Effector memory CD8-positive, alpha-beta T cell (primary cell): Measurements from ENCODE around the gene LIAS.
"Not testable (repeated sequence)": the region's sequence is repeated elsewhere in the genome, so short reads cannot be mapped to it uniquely, and the experiment has no call there.

Experiments used
- ATAC-seq: fragments of 150-1000 bp; cut with Tn5 transposase; replicated peaks from 2 replicates; pipeline ENCODE4 v1.10.0; 2021; ENCODE audit warnings: mild to moderate bottlenecking, moderate library complexity
- DNase-seq, 3 experiments: peaks; one replicate each; pipeline ENCODE4 v3.0.0; 2021
- H3K27ac Mint-ChIP-seq, 2 donors: one replicate each; pipeline ENCODE4 v1.8.0; 2022; ENCODE audit warnings: mild to moderate bottlenecking in 2 of 2, mixed read lengths in 2 of 2, moderate library complexity in 2 of 2
- H3K27me3 Mint-ChIP-seq, 2 donors: one replicate each; pipeline ENCODE4 v1.8.0; 2022; ENCODE audit warnings: mixed read lengths in 2 of 2
- H3K36me3 Mint-ChIP-seq: one replicate; pipeline ENCODE4 v1.8.0; 2022; ENCODE audit warnings: mild to moderate bottlenecking, moderate library complexity, mixed read lengths; ENCODE audit not compliant: insufficient read depth
- H3K4me1 Mint-ChIP-seq, 2 donors: one replicate each; pipeline ENCODE4 v1.8.0; 2022; ENCODE audit warnings: low read depth in 2 of 2, mixed read lengths in 2 of 2
- H3K4me3 Mint-ChIP-seq, 2 donors: one replicate each; pipeline ENCODE4 v1.8.0; 2022; ENCODE audit warnings: mild to moderate bottlenecking in 2 of 2, mixed read lengths in 2 of 2, moderate library complexity in 2 of 2
- H3K9me3 Mint-ChIP-seq, 2 donors: one replicate each; pipeline ENCODE4 v1.8.0; 2022; ENCODE audit warnings: mixed read lengths in 2 of 2

The LIAS gene

GRCh38 chr4:39442998-39443397 lies 15.9 kb upstream of the LIAS start:
- H3K27ac Mint-ChIP-seq: no peak overlapping the region
- H3K27me3 Mint-ChIP-seq: peaks cover 0 to 13% of the 10 kb centered on the region in 2 donors
- DNase-seq: no peak
- H3K9me3 Mint-ChIP-seq: no peaks in the 10 kb centered on the region
- no peaks in the 10 kb centered on the region for H3K4me1 Mint-ChIP-seq
- no peak for ATAC-seq
- no peak overlapping the region for H3K4me3 Mint-ChIP-seq
- peaks cover 10% of the 10 kb centered on the region for H3K36me3 Mint-ChIP-seq

- Mint-ChIP-seq H3K27ac (no peak overlapping the region), H3K9me3 (no peaks in the 10 kb centered on the region), H3K4me1 (no peaks in the 10 kb centered on the region), H3K4me3 (peak overlapping the region; percentile 60 to 73), H3K36me3 (peaks cover 20% of the 10 kb centered on the region), H3K27me3 (peaks cover 0 to 13% of the 10 kb centered on the region in 2 donors)
- DNase-seq: no peak
- ATAC-seq: no peak
These were observed 12.4 kb upstream of the LIAS start for GRCh38 chr4:39446483-39446841.

DNA sequence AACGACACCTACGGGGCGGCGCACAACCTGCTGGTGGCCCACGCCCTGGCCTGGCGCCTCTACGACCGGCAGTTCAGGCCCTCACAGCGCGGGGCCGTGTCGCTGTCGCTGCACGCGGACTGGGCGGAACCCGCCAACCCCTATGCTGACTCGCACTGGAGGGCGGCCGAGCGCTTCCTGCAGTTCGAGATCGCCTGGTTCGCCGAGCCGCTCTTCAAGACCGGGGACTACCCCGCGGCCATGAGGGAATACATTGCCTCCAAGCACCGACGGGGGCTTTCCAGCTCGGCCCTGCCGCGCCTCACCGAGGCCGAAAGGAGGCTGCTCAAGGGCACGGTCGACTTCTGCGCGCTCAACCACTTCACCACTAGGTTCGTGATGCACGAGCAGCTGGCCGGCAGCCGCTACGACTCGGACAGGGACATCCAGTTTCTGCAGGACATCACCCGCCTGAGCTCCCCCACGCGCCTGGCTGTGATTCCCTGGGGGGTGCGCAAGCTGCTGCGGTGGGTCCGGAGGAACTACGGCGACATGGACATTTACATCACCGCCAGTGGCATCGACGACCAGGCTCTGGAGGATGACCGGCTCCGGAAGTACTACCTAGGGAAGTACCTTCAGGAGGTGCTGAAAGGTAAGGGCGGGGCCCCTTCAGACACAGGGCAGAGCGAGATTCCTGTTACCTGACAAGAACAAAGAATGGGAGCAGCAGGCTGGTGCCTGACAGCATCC lies 11.8 kb upstream of the LIAS start:
- DNase-seq: peak; percentile 39 to 54 (median 52)
- H3K4me3 Mint-ChIP-seq: peak overlapping the region; percentile 60 to 73
- H3K27ac Mint-ChIP-seq: peak overlapping the region in 1 of 2 donors; percentile 32
- H3K9me3 Mint-ChIP-seq: no peaks in the 10 kb centered on the region
- peaks cover 25% of the 10 kb centered on the region for H3K36me3 Mint-ChIP-seq
- H3K4me1 Mint-ChIP-seq: no peaks in the 10 kb centered on the region
- H3K27me3 Mint-ChIP-seq: peaks cover 0 to 12% of the 10 kb centered on the region in 2 donors
- peak; percentile 93 for ATAC-seq

DNA sequence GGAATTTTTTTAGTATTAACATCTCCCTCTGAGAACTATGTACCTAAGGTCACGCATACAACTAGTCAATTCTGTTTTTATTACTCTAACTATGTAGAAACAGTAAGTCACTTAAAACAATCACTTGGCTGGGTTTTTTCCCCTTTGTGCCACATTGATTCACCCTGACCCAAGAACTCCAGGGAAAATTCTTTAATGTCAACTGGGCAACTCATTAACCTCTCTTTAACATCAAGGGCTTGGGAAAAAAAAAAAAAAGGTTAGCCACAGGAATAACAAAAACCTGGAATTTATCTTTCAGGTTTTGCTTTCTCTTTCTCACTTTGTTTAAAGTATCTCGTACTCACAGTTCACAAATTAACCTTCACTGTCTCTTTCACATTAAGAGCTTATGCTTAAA lies 8.2 kb upstream of the LIAS start:
- DNase-seq (no peak), ATAC-seq (no peak)
- Mint-ChIP-seq H3K9me3 (no peaks in the 10 kb centered on the region), H3K27me3 (no peaks in the 10 kb centered on the region), H3K4me1 (peaks cover 2 to 16% of the 10 kb centered on the region in 2 donors), H3K4me3 (no peak overlapping the region), H3K27ac (peak overlapping the region in 1 of 2 donors; percentile 64), H3K36me3 (peaks cover 61% of the 10 kb centered on the region)

- no peak for ATAC-seq
- Mint-ChIP-seq H3K36me3 (peaks cover 66% of the 10 kb centered on the region), H3K4me3 (no peak overlapping the region), H3K4me1 (peaks cover 3 to 17% of the 10 kb centered on the region in 2 donors), H3K27me3 (no peaks in the 10 kb centered on the region), H3K9me3 (no peaks in the 10 kb centered on the region), H3K27ac (peak overlapping the region; percentile 15 to 64)
- DNase-seq: no peak
These were observed 7.3 kb upstream of the LIAS start for GRCh38 chr4:39451423-39452023.

- no peak overlapping the region for H3K4me3 Mint-ChIP-seq
- peaks cover 68% of the 10 kb centered on the region for H3K36me3 Mint-ChIP-seq
- H3K27ac Mint-ChIP-seq: peak overlapping the region in 1 of 2 donors; percentile 15
- peaks cover 8 to 25% of the 10 kb centered on the region in 2 donors for H3K4me1 Mint-ChIP-seq
- ATAC-seq (no peak), DNase-seq (no peak)
- H3K9me3 Mint-ChIP-seq: no peaks in the 10 kb centered on the region
- no peaks in the 10 kb centered on the region for H3K27me3 Mint-ChIP-seq
These were observed 6.5 kb upstream of the LIAS start for GRCh38 chr4:39452153-39452859.

- no peak for ATAC-seq
- peaks cover 75% of the 10 kb centered on the region for H3K36me3 Mint-ChIP-seq
- no peak for DNase-seq
- H3K27me3 Mint-ChIP-seq: no peaks in the 10 kb centered on the region
- peak overlapping the region in 1 of 2 donors; percentile 25 for H3K27ac Mint-ChIP-seq
- H3K4me3 Mint-ChIP-seq: no peak overlapping the region
- H3K4me1 Mint-ChIP-seq: peaks cover 15 to 32% of the 10 kb centered on the region in 2 donors
- H3K9me3 Mint-ChIP-seq: no peaks in the 10 kb centered on the region
These were observed 5.8 kb upstream of the LIAS start for GRCh38 chr4:39452860-39453587.

- Mint-ChIP-seq H3K27me3 (no peaks in the 10 kb centered on the region), H3K27ac (peak overlapping the region; percentile 25 to 57), H3K4me1 (peaks cover 17 to 35% of the 10 kb centered on the region in 2 donors), H3K4me3 (no peak overlapping the region), H3K36me3 (peaks cover 82% of the 10 kb centered on the region), H3K9me3 (no peaks in the 10 kb centered on the region)
- DNase-seq (no peak), ATAC-seq (no peak)
These were observed 5.1 kb upstream of the LIAS start for GRCh38 chr4:39453738-39454137.

DNA sequence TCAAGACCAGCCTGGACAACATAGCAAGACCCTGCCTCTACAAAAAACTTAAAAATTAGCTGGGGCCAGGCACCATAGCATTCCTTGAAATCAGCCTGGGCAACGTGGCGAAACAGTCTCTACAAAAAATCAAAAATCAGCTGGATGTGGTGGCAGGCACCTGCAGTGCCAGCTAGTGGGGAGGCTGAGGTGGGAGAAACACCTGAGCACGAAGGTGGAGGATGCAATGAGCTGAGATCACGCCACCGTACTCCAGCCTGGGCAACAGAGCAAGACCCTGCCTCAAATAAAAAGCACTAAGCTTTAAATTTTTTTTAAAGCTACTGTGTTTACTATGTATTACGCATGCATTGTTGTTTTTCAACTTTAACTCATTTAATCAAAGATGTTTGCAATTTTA lies 3.4 kb upstream of the LIAS start:
- Mint-ChIP-seq H3K36me3 (peaks cover 95% of the 10 kb centered on the region), H3K27me3 (no peaks in the 10 kb centered on the region), H3K4me3 (no peak overlapping the region), H3K27ac (peak overlapping the region in 1 of 2 donors; percentile 57), H3K4me1 (peaks cover 22 to 38% of the 10 kb centered on the region in 2 donors), H3K9me3 (no peaks in the 10 kb centered on the region)
- DNase-seq (no peak), ATAC-seq (no peak)

- H3K9me3 Mint-ChIP-seq: no peaks in the 10 kb centered on the region
- H3K36me3 Mint-ChIP-seq: peaks cover 79% of the 10 kb centered on the region
- peaks cover 22 to 38% of the 10 kb centered on the region in 2 donors for H3K4me1 Mint-ChIP-seq
- H3K27ac Mint-ChIP-seq: peak overlapping the region; percentile 99 to 100
- H3K27me3 Mint-ChIP-seq: no peaks in the 10 kb centered on the region
- no peak for ATAC-seq
- DNase-seq: no peak
- H3K4me3 Mint-ChIP-seq: peak overlapping the region; percentile 94 to 96
These were observed 1.7 kb upstream of the LIAS start for GRCh38 chr4:39456946-39457763.

GRCh38 chr4:39458161-39458504 lies 723 bp upstream of the LIAS start:
- H3K27me3 Mint-ChIP-seq, DNase-seq, H3K9me3 Mint-ChIP-seq: not testable (repeated sequence)
- Mint-ChIP-seq H3K36me3 (peaks cover 69% of the 10 kb centered on the region), H3K27ac (peak overlapping the region; percentile 99 to 100), H3K4me3 (peak overlapping the region; percentile 94 to 96), H3K4me1 (peaks cover 22 to 34% of the 10 kb centered on the region in 2 donors)
- peak; percentile 6 for ATAC-seq

DNA sequence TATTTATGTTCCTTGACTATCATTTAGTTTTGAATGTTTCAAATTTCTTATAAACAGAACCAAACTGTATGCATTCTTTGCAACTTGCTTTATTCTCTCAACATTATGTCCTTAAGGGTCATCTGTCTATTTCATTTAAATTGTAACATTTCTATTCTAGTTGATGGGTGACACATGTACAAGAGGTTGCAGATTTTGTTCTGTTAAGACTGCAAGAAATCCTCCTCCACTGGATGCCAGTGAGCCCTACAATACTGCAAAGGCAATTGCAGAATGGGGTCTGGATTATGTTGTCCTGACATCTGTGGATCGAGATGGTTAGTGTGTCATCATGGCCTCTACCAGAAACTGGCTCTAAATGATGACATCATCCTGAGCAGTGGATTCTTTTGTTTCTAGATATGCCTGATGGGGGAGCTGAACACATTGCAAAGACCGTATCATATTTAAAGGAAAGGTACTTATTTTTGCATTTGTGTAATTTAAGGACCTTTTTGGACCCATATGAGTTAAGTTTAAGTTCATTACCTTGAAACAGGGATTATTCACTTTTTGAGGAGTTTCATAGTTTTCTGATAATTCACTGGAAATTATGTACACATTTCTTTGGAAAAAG lies 6.1 kb downstream of the LIAS start:
- Mint-ChIP-seq H3K36me3 (peaks cover 10% of the 10 kb centered on the region), H3K27ac (peak overlapping the region in 1 of 2 donors; percentile 53)
- no peak for ATAC-seq

More for the DNA sequence above, 6.1 kb downstream of the LIAS start:
- Mint-ChIP-seq H3K27me3 (no peaks in the 10 kb centered on the region), H3K9me3 (no peaks in the 10 kb centered on the region), H3K4me1 (peaks cover under 1 to 1% of the 10 kb centered on the region in 2 donors), H3K4me3 (no peak overlapping the region)
- no peak for DNase-seq
